OCI-LY1 (cell line): ENCODE data around the gene CCDC71.
A peak's percentile ranks its signal among the peaks of the same experiment; 100 is the strongest.

Experiments used
- H2AFZ ChIP-seq: fragments of 200-600 bp; sonication (generic), shearing (Covaris generic); 2 replicates; pipeline ENCODE4 v1.6.0; 2014; ENCODE audit warnings: antibody characterized with exemption, mild to moderate bottlenecking, low read length
- H3F3A ChIP-seq: fragments of 200-600 bp; sonication (generic), shearing (Covaris generic); 2 replicates; pipeline ENCODE4 v1.6.0; 2014; ENCODE audit warnings: mild to moderate bottlenecking, antibody characterized with exemption, low read length, moderate library complexity; ENCODE audit not compliant: insufficient read depth
- H3K27ac ChIP-seq: fragments of 200-600 bp; sonication (generic); 2 replicates; pipeline ENCODE4 v1.5.1; 2014; ENCODE audit warnings: low read length, mixed run types, mild to moderate bottlenecking, low read depth; ENCODE audit not compliant: poor library complexity, severe bottlenecking
- H3K27me3 ChIP-seq: fragments of 200-600 bp; sonication (generic); 2 replicates; pipeline ENCODE4 v1.6.0; 2014; ENCODE audit warnings: antibody characterized with exemption, mild to moderate bottlenecking, low read length, moderate library complexity; ENCODE audit not compliant: insufficient read depth
- H3K36me3 ChIP-seq: fragments of 200-600 bp; sonication (generic); 2 replicates; pipeline ENCODE4 v1.6.1; 2014; ENCODE audit warnings: mild to moderate bottlenecking, antibody characterized with exemption, low read length, moderate library complexity, mixed read lengths; ENCODE audit not compliant: insufficient read depth
- H3K4me1 ChIP-seq: fragments of 200-600 bp; sonication (generic); 2 replicates; pipeline ENCODE4 v1.5.1; 2014; ENCODE audit warnings: mild to moderate bottlenecking, low read length, moderate library complexity; ENCODE audit not compliant: insufficient read depth, severe bottlenecking
- H3K4me2 ChIP-seq: fragments of 200-600 bp; sonication (generic), shearing (Covaris generic); 2 replicates; pipeline ENCODE4 v1.6.1; 2014; ENCODE audit warnings: low read length
- H3K4me3 ChIP-seq: fragments of 200-600 bp; sonication (generic); 2 replicates; pipeline ENCODE4 v1.5.1; 2014; ENCODE audit warnings: low read length, low read depth, mild to moderate bottlenecking, mixed read lengths; ENCODE audit not compliant: poor library complexity, severe bottlenecking
- H3K79me2 ChIP-seq: fragments of 200-600 bp; shearing (Covaris generic); 2 replicates; pipeline ENCODE4 v1.6.1; 2016; ENCODE audit warnings: mixed run types, low read length, mixed read lengths; ENCODE audit not compliant: insufficient read depth
- H3K9ac ChIP-seq: fragments of 200-600 bp; sonication (generic), shearing (Covaris generic); 2 replicates; pipeline ENCODE4 v1.6.1; 2014; ENCODE audit warnings: mild to moderate bottlenecking, low read length, mixed read lengths
- H3K9me2 ChIP-seq: fragments of 200-600 bp; sonication (generic), shearing (Covaris generic); 2 replicates; pipeline ENCODE4 v1.6.1; 2014; ENCODE audit warnings: low read depth, mild to moderate bottlenecking, low read length, mixed read lengths
- H3K9me3 ChIP-seq: fragments of 200-600 bp; shearing (Covaris generic); 2 replicates; pipeline ENCODE4 v1.6.1; 2014; ENCODE audit warnings: low read length, mixed read lengths
- H4K20me1 ChIP-seq: fragments of 200-600 bp; sonication (generic), shearing (Covaris generic); 2 replicates; pipeline ENCODE4 v1.6.0; 2016; ENCODE audit warnings: mild to moderate bottlenecking, low read length; ENCODE audit not compliant: insufficient read depth
- CTCF ChIP-seq: fragments of 200-600 bp; sonication (generic), shearing (Covaris generic); IDR thresholded peaks from 2 replicates; pipeline ENCODE4 v1.5.1; 2017; ENCODE audit warnings: mild to moderate bottlenecking, antibody characterized with exemption, low read length, moderate library complexity, mixed read lengths
- EZH2 ChIP-seq: fragments of 200-600 bp; sonication (generic), shearing (Covaris generic); IDR thresholded peaks from 2 replicates; pipeline ENCODE4 v1.8.0; 2017; ENCODE audit warnings: borderline replicate concordance, mixed run types, mild to moderate bottlenecking, antibody characterized with exemption, low read length, moderate library complexity, mixed read lengths

Gene CCDC71

GRCh38 chr3:49119036-49119435, 47.1 kb downstream of the CCDC71 start:
- Histone ChIP-seq H3K36me3 (peaks cover 53% of the 10 kb centered on the region), H3K4me1 (peaks cover 20% of the 10 kb centered on the region), H3K4me2 (peak overlapping the region; percentile 99; the same call in 1 of the 2 replicates), H3F3A (no peaks in the 10 kb centered on the region), H3K27me3 (no peaks in the 10 kb centered on the region), H3K9me2 (no peaks in the 10 kb centered on the region), H3K9me3 (no peaks in the 10 kb centered on the region), H3K79me2 (no peaks in the 10 kb centered on the region), H3K9ac (no peak overlapping the region; the same call in 1 of the 2 replicates), H3K27ac (no peak overlapping the region), H4K20me1 (no peaks in the 10 kb centered on the region), H3K4me3 (peak overlapping the region; percentile 85), H2AFZ (no peak overlapping the region)
- no peak for TF ChIP-seq CTCF
- no peak for TF ChIP-seq EZH2
